ENCODE results near the gene ZNF763.

DNA sequence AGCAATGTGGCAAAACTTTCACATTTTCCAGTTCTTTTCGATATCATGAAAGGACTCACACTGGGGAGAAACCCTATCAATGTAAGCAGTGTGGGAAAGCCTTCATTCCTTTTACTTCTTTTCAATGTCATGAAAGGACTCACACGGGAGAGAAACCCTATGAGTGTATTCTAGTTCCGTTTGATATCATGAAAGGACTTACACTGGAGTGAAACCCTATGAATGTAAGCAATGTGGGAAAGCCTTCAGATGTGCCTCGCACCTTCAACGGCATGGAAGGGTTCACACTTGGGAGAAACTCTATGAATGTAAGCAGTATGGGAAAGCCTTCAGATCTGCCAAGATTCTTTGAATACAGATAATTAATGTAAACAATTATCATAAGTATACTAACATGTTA lies 14.5 kb upstream of the ZNF763 start:
- TF ChIP-seq, protein P1, sequence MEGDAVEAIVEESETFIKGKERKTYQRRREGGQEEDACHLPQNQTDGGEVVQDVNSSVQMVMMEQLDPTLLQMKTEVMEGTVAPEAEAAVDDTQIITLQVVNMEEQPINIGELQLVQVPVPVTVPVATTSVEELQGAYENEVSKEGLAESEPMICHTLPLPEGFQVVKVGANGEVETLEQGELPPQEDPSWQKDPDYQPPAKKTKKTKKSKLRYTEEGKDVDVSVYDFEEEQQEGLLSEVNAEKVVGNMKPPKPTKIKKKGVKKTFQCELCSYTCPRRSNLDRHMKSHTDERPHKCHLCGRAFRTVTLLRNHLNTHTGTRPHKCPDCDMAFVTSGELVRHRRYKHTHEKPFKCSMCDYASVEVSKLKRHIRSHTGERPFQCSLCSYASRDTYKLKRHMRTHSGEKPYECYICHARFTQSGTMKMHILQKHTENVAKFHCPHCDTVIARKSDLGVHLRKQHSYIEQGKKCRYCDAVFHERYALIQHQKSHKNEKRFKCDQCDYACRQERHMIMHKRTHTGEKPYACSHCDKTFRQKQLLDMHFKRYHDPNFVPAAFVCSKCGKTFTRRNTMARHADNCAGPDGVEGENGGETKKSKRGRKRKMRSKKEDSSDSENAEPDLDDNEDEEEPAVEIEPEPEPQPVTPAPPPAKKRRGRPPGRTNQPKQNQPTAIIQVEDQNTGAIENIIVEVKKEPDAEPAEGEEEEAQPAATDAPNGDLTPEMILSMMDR (IDR thresholded peaks at IDR 0.05; ENCODE audit: insufficient read depth, low read length): no peak
- TF ChIP-seq, protein P2, sequence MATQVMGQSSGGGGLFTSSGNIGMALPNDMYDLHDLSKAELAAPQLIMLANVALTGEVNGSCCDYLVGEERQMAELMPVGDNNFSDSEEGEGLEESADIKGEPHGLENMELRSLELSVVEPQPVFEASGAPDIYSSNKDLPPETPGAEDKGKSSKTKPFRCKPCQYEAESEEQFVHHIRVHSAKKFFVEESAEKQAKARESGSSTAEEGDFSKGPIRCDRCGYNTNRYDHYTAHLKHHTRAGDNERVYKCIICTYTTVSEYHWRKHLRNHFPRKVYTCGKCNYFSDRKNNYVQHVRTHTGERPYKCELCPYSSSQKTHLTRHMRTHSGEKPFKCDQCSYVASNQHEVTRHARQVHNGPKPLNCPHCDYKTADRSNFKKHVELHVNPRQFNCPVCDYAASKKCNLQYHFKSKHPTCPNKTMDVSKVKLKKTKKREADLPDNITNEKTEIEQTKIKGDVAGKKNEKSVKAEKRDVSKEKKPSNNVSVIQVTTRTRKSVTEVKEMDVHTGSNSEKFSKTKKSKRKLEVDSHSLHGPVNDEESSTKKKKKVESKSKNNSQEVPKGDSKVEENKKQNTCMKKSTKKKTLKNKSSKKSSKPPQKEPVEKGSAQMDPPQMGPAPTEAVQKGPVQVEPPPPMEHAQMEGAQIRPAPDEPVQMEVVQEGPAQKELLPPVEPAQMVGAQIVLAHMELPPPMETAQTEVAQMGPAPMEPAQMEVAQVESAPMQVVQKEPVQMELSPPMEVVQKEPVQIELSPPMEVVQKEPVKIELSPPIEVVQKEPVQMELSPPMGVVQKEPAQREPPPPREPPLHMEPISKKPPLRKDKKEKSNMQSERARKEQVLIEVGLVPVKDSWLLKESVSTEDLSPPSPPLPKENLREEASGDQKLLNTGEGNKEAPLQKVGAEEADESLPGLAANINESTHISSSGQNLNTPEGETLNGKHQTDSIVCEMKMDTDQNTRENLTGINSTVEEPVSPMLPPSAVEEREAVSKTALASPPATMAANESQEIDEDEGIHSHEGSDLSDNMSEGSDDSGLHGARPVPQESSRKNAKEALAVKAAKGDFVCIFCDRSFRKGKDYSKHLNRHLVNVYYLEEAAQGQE (IDR thresholded peaks at IDR 0.05; ENCODE audit: insufficient replicate concordance, low read depth): no peak
